Right lobe of liver (tissue), 6 donors: ENCODE measurements around the gene OR2L5. TPM values are rescaled to one million over a fixed set of nuclear protein-coding genes. Genes with fewer than 3 reads are reported as not detected.

Experiments used
- ATAC-seq, 4 donors: fragments of 200-7000 bp; cut with Tn5 transposase; one replicate each; pipeline ENCODE4 v1.9.1; 2020; ENCODE audit warnings: mild to moderate bottlenecking in 4 of 4, moderate library complexity in 4 of 4
- DNase-seq, 3 donors: peaks; one replicate each; pipeline ENCODE4 v3.0.0-alpha.2; 2020
- H3K27ac ChIP-seq, 3 donors: fragments of 200-600 bp; one replicate each; pipeline ENCODE4 v1.8.0; 2022
- H3K27me3 ChIP-seq, 2 donors: fragments of 200-600 bp; one replicate each; pipeline ENCODE4 v1.8.0; 2022
- H3K36me3 ChIP-seq, 4 donors: fragments of 200-600 bp; sonication (generic) in 1 of 4; one replicate each; pipeline versions ENCODE4 v1.5.1 to v1.8.0; 2017 to 2022; ENCODE audit warnings: control low read depth in 1 of 4
- H3K4me1 ChIP-seq, 4 donors: fragments of 200-600 bp; sonication (generic) in 1 of 4; one replicate each; pipeline versions ENCODE4 v1.5.1 to v1.8.0; 2017 to 2022; ENCODE audit warnings: control low read depth in 1 of 4
- H3K4me3 ChIP-seq, 3 donors: fragments of 200-600 bp; one replicate each; pipeline ENCODE4 v1.8.0; 2022
- H3K9me3 ChIP-seq, 4 donors: fragments of 200-600 bp; sonication (generic) in 1 of 4; one replicate each; pipeline versions ENCODE4 v1.5.1 to v1.8.0; 2017 to 2022; ENCODE audit warnings: control low read depth in 1 of 4
- CTCF ChIP-seq, 4 donors: fragments of 200-600 bp in 3 of 4; fragments of 450-650 bp in 1 of 4; IDR thresholded peaks; one replicate each; pipeline versions ENCODE4 v1.5.1 to v1.8.0; 2016 to 2022; ENCODE audit warnings: antibody characterized with exemption in 4 of 4, mild to moderate bottlenecking in 2 of 4
- POLR2A ChIP-seq: fragments of 450-650 bp; IDR thresholded peaks from one replicate; pipeline ENCODE4 v1.6.1; 2017; ENCODE audit warnings: antibody characterized with exemption, mild to moderate bottlenecking
- WGBS: methylation state at CpG from one replicate; pipeline ENCODE4 v1.1.6; 2018; ENCODE audit warnings: low coverage, low lambda C conversion rate; ENCODE audit not compliant: insufficient coverage; ENCODE audit errors: missing lambda C conversion rate; 5-methylcytosine and 5-hydroxymethylcytosine counted together
- intact Hi-C, 2 donors: fragments of 100-400 bp; cut with DNase I; formaldehyde crosslinking; loops; one replicate each; pipeline versions ENCODE4 v1.11.2 to v1.14.1; 2022
- total RNA-seq, 6 experiments: library from RNA; depleted of rRNA in 2 of 6; stranded (reverse); fragments of >200 nt in 2 of 6; fragmentation: NEBNext Ultra II Directional in 3 of 6; extraction: Animal tissue kit (Norgen Biotek cat#: 25700) in 3 of 6; gene quantifications; one replicate each; pipeline versions ENCODE4 v1.1.0 to v1.2.4, GENCODE V29; 2016 to 2023
- donor health status: DM: no; HTN: yes; CAD: no.
- donor health status: DM: no; HTN: no; CAD: no.
- donor health status: DM: no; HTN: no; CAD: no.
- donor health status: DM: no; HTN: yes; CAD: no.
- donor health status: DM: no; HTN: yes; CAD: no.

Gene OR2L5
- total RNA-seq, 6 experiments from 2014 or later: not detected

GRCh38 chr1:248029770-248030169 lies 16.3 kb downstream of the OR2L5 start, which contains the start of gene OR2L2:
TSS of gene OR2L2 (plus strand) at chr1:248030070. CDS start at chr1:248038268, 8,198 bp downstream.
- H3K4me1 ChIP-seq: no peaks in the 10 kb centered on the region
- ATAC-seq (no peak), DNase-seq (no peak)
- no peaks in the 10 kb centered on the region for H3K9me3 ChIP-seq
- WGBS: 21% methylated on average over 2 of the region's 2 CpGs
- no peak within 1 kb of the TSS for H3K27ac ChIP-seq
- no peaks in the 10 kb centered on the region for H3K27me3 ChIP-seq
- no peak within 1 kb of the TSS for H3K4me3 ChIP-seq
- no peak for TF ChIP-seq POLR2A
- no peak for TF ChIP-seq CTCF (IDR thresholded peaks at IDR 0.05)
- H3K36me3 ChIP-seq: no peaks in the 10 kb centered on the region
- intact Hi-C loops: no loop called here

DNA sequence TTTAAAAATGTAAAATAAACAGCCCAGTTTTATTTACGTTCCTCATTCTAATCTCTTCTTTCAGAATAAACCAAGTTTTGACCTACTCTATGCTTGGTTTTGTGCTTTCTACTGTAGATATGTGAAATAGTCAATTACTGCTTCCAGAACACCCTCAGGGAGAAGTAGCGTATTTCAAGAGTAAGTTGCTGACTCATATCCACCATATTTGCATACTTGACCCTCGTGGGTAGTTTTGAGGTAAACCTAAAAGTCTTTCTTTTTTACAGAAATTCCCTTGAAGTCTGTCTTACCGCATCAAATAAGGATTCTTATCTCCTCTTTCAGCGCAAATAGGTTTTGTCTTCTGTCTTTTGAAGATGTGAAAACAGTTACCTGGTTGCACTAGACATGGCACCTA lies 31.7 kb downstream of the OR2L5 start:
- WGBS: 52% methylated on average over 5 of the region's 5 CpGs
- H3K27me3 ChIP-seq: no peaks in the 10 kb centered on the region
- H3K36me3 ChIP-seq: no peaks in the 10 kb centered on the region
- TF ChIP-seq CTCF (IDR thresholded peaks at IDR 0.05) (no peak), POLR2A (no peak)
- DNase-seq (no peak), ATAC-seq (no peak)
- no peak overlapping the region for H3K4me3 ChIP-seq
- H3K9me3 ChIP-seq: no peaks in the 10 kb centered on the region
- no peaks in the 10 kb centered on the region for H3K4me1 ChIP-seq
- intact Hi-C loops: no loop called here
- H3K27ac ChIP-seq: no peak overlapping the region

- H3K9me3 ChIP-seq: no peaks in the 10 kb centered on the region
- no peak for ATAC-seq
- no peak within 1 kb of the TSS for H3K27ac ChIP-seq
- no peak within 1 kb of the TSS for H3K4me3 ChIP-seq
- no peaks in the 10 kb centered on the region for H3K36me3 ChIP-seq
- no peaks in the 10 kb centered on the region for H3K27me3 ChIP-seq
- H3K4me1 ChIP-seq: no peaks in the 10 kb centered on the region
- TF ChIP-seq POLR2A (no peak), CTCF (IDR thresholded peaks at IDR 0.05) (no peak)
- intact Hi-C loops: no loop called here
- no peak for DNase-seq
- WGBS: 48% methylated on average over 2 of the region's 2 CpGs
Observed at GRCh38 chr1:248046536-248046935, 33.1 kb downstream of the OR2L5 start, which contains the start of gene OR2L3. TSS of gene OR2L3 (plus strand) at chr1:248046836. CDS start at chr1:248060682, 13,846 bp downstream.

DNA sequence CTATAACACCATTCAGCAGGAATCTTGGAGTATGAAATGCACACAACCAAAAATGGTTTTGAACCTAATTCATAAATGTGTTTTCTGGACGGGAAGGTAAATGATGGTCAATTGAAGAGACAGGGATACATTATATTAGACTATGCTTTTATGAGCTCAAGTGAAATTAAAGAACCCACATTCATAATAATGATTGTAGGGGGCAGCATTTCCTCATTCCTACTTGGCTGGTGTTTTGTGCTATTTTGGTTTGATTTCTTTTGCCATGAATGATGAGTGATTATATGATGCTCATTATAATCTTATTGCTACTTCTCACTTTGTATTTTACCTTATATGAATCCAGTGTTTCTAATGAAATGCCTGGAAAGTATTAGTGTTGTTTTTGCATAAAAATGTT lies 33.5 kb downstream of the OR2L5 start:
- no peak for ATAC-seq
- no peaks in the 10 kb centered on the region for H3K9me3 ChIP-seq

More for the DNA sequence above, 33.5 kb downstream of the OR2L5 start:
- no peak for DNase-seq
- no peaks in the 10 kb centered on the region for H3K27me3 ChIP-seq
- 30% methylated on average over 1 of the region's 1 CpG for WGBS
- TF ChIP-seq CTCF (IDR thresholded peaks at IDR 0.05) (no peak), POLR2A (no peak)
- no peaks in the 10 kb centered on the region for H3K4me1 ChIP-seq
- intact Hi-C loops: no loop called here
- H3K36me3 ChIP-seq: no peaks in the 10 kb centered on the region
- no peak overlapping the region for H3K27ac ChIP-seq
- H3K4me3 ChIP-seq: no peak overlapping the region
